ENCODE measurements around the gene RHBDF1. TPM values are rescaled to one million over a fixed set of nuclear protein-coding genes. Genes with fewer than 3 reads are reported as not detected.
A peak's percentile ranks its signal among the peaks of the same experiment; 100 is the strongest.

Gene RHBDF1
- total and polyA plus RNA-seq, 2 of the 13 experiments (the other 11 are each of a cell fraction or from before 2014, with no cell fraction given), result 5.4 to 26.9 TPM

- TF ChIP-seq NKX3-1 (CRISPR knock-in tag; IDR thresholded peaks at IDR 0.05), result peak; percentile 86
- TF ChIP-seq RARA (CRISPR knock-in tag; IDR thresholded peaks at IDR 0.05), result no peak
- TF ChIP-seq ETS1 (CRISPR knock-in tag; IDR thresholded peaks at IDR 0.05), result no peak
- peak; percentile 58; the same call in 1 of the 2 replicates for TF ChIP-seq GZF1 (CRISPR knock-in tag; IDR thresholded peaks at IDR 0.05)
- peak; percentile 90 for TF ChIP-seq EED (CRISPR knock-in tag; IDR thresholded peaks at IDR 0.05)
- TF ChIP-seq ZBTB21 (CRISPR knock-in tag; IDR thresholded peaks at IDR 0.05), result 0 out of 2 replicates have a peak, but pooled peaks have one; percentile 31
- no peak for TF ChIP-seq ZNF513 (CRISPR knock-in tag; conservative IDR thresholded peaks at IDR 0.05)
- TF ChIP-seq ZNF280B (CRISPR knock-in tag; IDR thresholded peaks at IDR 0.05; ENCODE audit: borderline replicate concordance), result peak; percentile 86; the same call in 1 of the 2 replicates
- 0 out of 2 replicates have a peak, but pooled peaks have one; percentile 55 for TF ChIP-seq THYN1 (CRISPR knock-in tag; IDR thresholded peaks at IDR 0.05; ENCODE audit: borderline replicate concordance, low read depth)
- TF ChIP-seq MIER3 (CRISPR knock-in tag; IDR thresholded peaks at IDR 0.05; ENCODE audit: borderline replicate concordance), result no peak
- no peak for TF ChIP-seq TSC22D2 (CRISPR knock-in tag; IDR thresholded peaks at IDR 0.05; ENCODE audit: borderline replicate concordance)
- 0 out of 2 replicates have a peak, but pooled peaks have one; percentile 69 for TF ChIP-seq NFIB (CRISPR knock-in tag; IDR thresholded peaks at IDR 0.05; ENCODE audit: borderline replicate concordance)
- TF ChIP-seq TBL1XR1 (IDR thresholded peaks at IDR 0.05; ENCODE audit: borderline replicate concordance, low read length, partially characterized antibody), result no peak
- TF ChIP-seq ZNF530 (CRISPR knock-in tag; IDR thresholded peaks at IDR 0.05; ENCODE audit: low read depth), result no peak
- TF ChIP-seq HNRNPUL1 (IDR thresholded peaks at IDR 0.05; ENCODE audit: low read depth, low read length), result no peak
- TF ChIP-seq RCOR2 (CRISPR knock-in tag; IDR thresholded peaks at IDR 0.05), result no peak
- no peak for TF ChIP-seq MIXL1 (CRISPR knock-in tag; IDR thresholded peaks at IDR 0.05)
- 0 out of 2 replicates have a peak, but pooled peaks have one; percentile 54 for TF ChIP-seq ZNF30 (CRISPR knock-in tag; IDR thresholded peaks at IDR 0.05)
- TF ChIP-seq BCL3 (CRISPR knock-in tag; IDR thresholded peaks at IDR 0.05), result peak; percentile 70; the same call in 1 of the 2 replicates
- TF ChIP-seq ZNF292 (CRISPR knock-in tag; IDR thresholded peaks at IDR 0.05; ENCODE audit: borderline replicate concordance, low read depth), result peak; percentile 96
- TF ChIP-seq ZNF317 (CRISPR knock-in tag; IDR thresholded peaks at IDR 0.05), result no peak; the same call in 1 of the 2 replicates
- no peak for TF ChIP-seq PLRG1 (conservative IDR thresholded peaks at IDR 0.05)
- 0 out of 2 replicates have a peak, but pooled peaks have one; percentile 25 for TF ChIP-seq HCFC1 (IDR thresholded peaks at IDR 0.05; ENCODE audit: low read depth, low read length)
- TF ChIP-seq ATF7-NPFF (CRISPR knock-in tag; IDR thresholded peaks at IDR 0.05; ENCODE audit: low read depth), result peak; percentile 89
These were observed 18.8 kb downstream of the RHBDF1 start, which contains the start of the genes POLR3K and SNRNP25 (continued) for GRCh38 chr16:53346-54236.

All from HepG2 (cell line).